ENCODE data around the gene SLC38A1. TPM values are rescaled to one million over a fixed set of nuclear protein-coding genes. Genes with fewer than 3 reads are reported as not detected.

SLC38A1 gene
- total RNA-seq, 2 donors from 2014 or later: 79.6 to 116 TPM

GRCh38 chr12:46133751-46134150, 135.1 kb downstream of the SLC38A1 start:
- no peak for DNase-seq (ENCODE audit: low spot score)
- no peaks in the 10 kb centered on the region for H3K36me3 ChIP-seq
- no peak overlapping the region for H3K27ac ChIP-seq
- H3K27me3 ChIP-seq: no peaks in the 10 kb centered on the region
- peaks cover 0 to 7% of the 10 kb centered on the region in 2 donors for H3K4me1 ChIP-seq
- no peaks in the 10 kb centered on the region for H3K9me3 ChIP-seq
- no peak for TF ChIP-seq CTCF (IDR thresholded peaks at IDR 0.05)
- H3K4me3 ChIP-seq: no peak overlapping the region

Other genes with a start within 250 kb of the SLC38A1 start
- 100 to 1,000 TPM; 192 to 204 TPM for gene SLC38A2, start 103.7 kb upstream of the SLC38A1 start, total RNA-seq